GM23338 (cell line): ENCODE data around the gene PGM1. TPM values are rescaled to one million over a fixed set of nuclear protein-coding genes. Genes with fewer than 3 reads are reported as not detected.

Experiments
- ATAC-seq: fragments of 200-7000 bp; cut with Tn5 transposase; 3 replicates; pipeline ENCODE4 v1.9.1; 2020
- DNase-seq: peaks from one replicate; pipeline ENCODE4 v3.0.0-alpha.2; 2015; ENCODE audit warnings: low spot score
- H2AFZ ChIP-seq: fragments of 200-600 bp; sonication (generic); 2 replicates; pipeline ENCODE4 v1.8.0; 2016; ENCODE audit warnings: antibody characterized with exemption, mild to moderate bottlenecking, moderate library complexity
- H3F3A ChIP-seq: fragments of 200-600 bp; sonication (generic); replicated peaks from 2 replicates; pipeline ENCODE4 v1.8.0; 2017; ENCODE audit warnings: antibody characterized with exemption, mixed run types, low read depth
- H3K27ac ChIP-seq: fragments of 200-600 bp; sonication (generic); 2 replicates; pipeline ENCODE4 v1.6.1; 2016; ENCODE audit warnings: low read depth
- H3K27me3 ChIP-seq: fragments of 200-600 bp; sonication (generic); 2 replicates; pipeline ENCODE4 v1.8.0; 2016; ENCODE audit warnings: mild to moderate bottlenecking, mixed run types, moderate library complexity; ENCODE audit not compliant: insufficient read depth
- H3K36me3 ChIP-seq: fragments of 200-600 bp; sonication (generic); 2 replicates; pipeline ENCODE4 v1.8.0; 2016; ENCODE audit warnings: mild to moderate bottlenecking; ENCODE audit not compliant: insufficient read depth
- H3K4me1 ChIP-seq: fragments of 200-600 bp; sonication (generic); 2 replicates; pipeline ENCODE4 v1.8.0; 2016; ENCODE audit warnings: mild to moderate bottlenecking, moderate library complexity; ENCODE audit not compliant: insufficient read depth
- H3K4me2 ChIP-seq: fragments of 200-600 bp; sonication (generic); 2 replicates; pipeline ENCODE4 v1.7.1; 2017; ENCODE audit warnings: mixed run types
- H3K4me3 ChIP-seq: fragments of 200-600 bp; sonication (generic); 2 replicates; pipeline ENCODE4 v1.6.1; 2016; ENCODE audit warnings: mixed run types
- H3K79me2 ChIP-seq: fragments of 200-600 bp; sonication (generic); replicated peaks from 2 replicates; pipeline ENCODE4 v1.8.0; 2017; ENCODE audit warnings: mild to moderate bottlenecking; ENCODE audit not compliant: insufficient read depth
- H3K9me2 ChIP-seq: fragments of 200-600 bp; sonication (generic); 2 replicates; pipeline ENCODE4 v1.8.0; 2017; ENCODE audit not compliant: insufficient read depth
- H4K20me1 ChIP-seq: fragments of 200-600 bp; sonication (generic); replicated peaks from 2 replicates; pipeline ENCODE4 v1.8.0; 2017; ENCODE audit warnings: mild to moderate bottlenecking; ENCODE audit not compliant: insufficient read depth
- H3K27ac Mint-ChIP-seq: 2 replicates; pipeline ENCODE4 v1.8.0; 2020; ENCODE audit warnings: inconsistent platforms, mild to moderate bottlenecking, moderate library complexity, mixed read lengths
- H3K27me3 Mint-ChIP-seq: 3 replicates; pipeline ENCODE4 v1.8.0; 2022; ENCODE audit warnings: low read depth, mild to moderate bottlenecking, moderate library complexity, mixed read lengths, inconsistent platforms; ENCODE audit not compliant: insufficient read depth, poor library complexity
- H3K36me3 Mint-ChIP-seq: 3 replicates; pipeline ENCODE4 v1.8.0; 2021; ENCODE audit warnings: low read depth, mild to moderate bottlenecking, inconsistent platforms, moderate library complexity, mixed read lengths
- H3K4me1 Mint-ChIP-seq: 3 replicates; pipeline ENCODE4 v1.8.0; 2020; ENCODE audit warnings: mild to moderate bottlenecking, inconsistent platforms, mixed read lengths
- H3K4me3 Mint-ChIP-seq: 3 replicates; pipeline ENCODE4 v1.8.0; 2021; ENCODE audit warnings: moderate library complexity, mild to moderate bottlenecking, inconsistent platforms, mixed read lengths
- H3K9me3 Mint-ChIP-seq: 3 replicates; pipeline ENCODE4 v1.8.0; 2020; ENCODE audit warnings: moderate library complexity, mild to moderate bottlenecking, inconsistent platforms, mixed read lengths
- CREB1 ChIP-seq: fragments of 250-450 bp; sonication (Bioruptor Pico); IDR thresholded peaks from 2 replicates; pipeline ENCODE4 v1.5.0; 2020; ENCODE audit warnings: low read depth, mild to moderate bottlenecking, moderate library complexity
- CTCF ChIP-seq, 2 experiments: fragments of 200-600 bp in 1 of 2; sonication (generic) in 1 of 2; conservative IDR thresholded peaks; 2 replicates each; pipeline versions ENCODE4 v1.5.1 to v1.6.1; 2016 to 2017; ENCODE audit warnings: antibody characterized with exemption in 2 of 2, low read depth in 2 of 2, mild to moderate bottlenecking in 2 of 2, moderate library complexity in 1 of 2
- ETS1 ChIP-seq: IDR thresholded peaks from 2 replicates; pipeline ENCODE4 v1.6.1; 2016; ENCODE audit warnings: antibody characterized with exemption
- EZH2 ChIP-seq: fragments of 200-600 bp; sonication (generic); IDR thresholded peaks from one replicate; pipeline ENCODE4 v1.8.0; 2017; ENCODE audit warnings: antibody characterized with exemption, mild to moderate bottlenecking, low read depth; ENCODE audit not compliant: unreplicated experiment
- EZH2phosphoT487 ChIP-seq: fragments of 200-600 bp; sonication (generic); IDR thresholded peaks from one replicate; pipeline ENCODE4 v1.8.1; 2018; ENCODE audit warnings: antibody characterized with exemption; ENCODE audit not compliant: unreplicated experiment
- JUNB ChIP-seq: IDR thresholded peaks from one replicate; pipeline ENCODE4 v1.6.1; 2016; ENCODE audit warnings: antibody characterized with exemption; ENCODE audit not compliant: unreplicated experiment
- NANOG ChIP-seq: IDR thresholded peaks from 2 replicates; pipeline ENCODE4 v1.6.1; 2016; ENCODE audit warnings: antibody characterized with exemption, borderline replicate concordance
- POLR2AphosphoS5 ChIP-seq: IDR thresholded peaks from 2 replicates; pipeline ENCODE4 v1.6.1; 2016; ENCODE audit warnings: antibody characterized with exemption, low read depth
- REST ChIP-seq: IDR thresholded peaks from one replicate; pipeline ENCODE4 v1.6.1; 2018; ENCODE audit warnings: antibody characterized with exemption; ENCODE audit not compliant: unreplicated experiment
- STAT1 ChIP-seq: IDR thresholded peaks from one replicate; pipeline ENCODE4 v1.6.1; 2016; ENCODE audit warnings: antibody characterized with exemption; ENCODE audit not compliant: unreplicated experiment
- ZNF114 ChIP-seq: fragments of 250-450 bp; sonication (Bioruptor Pico); IDR thresholded peaks from 2 replicates; pipeline ENCODE4 v1.5.0; 2020; ENCODE audit warnings: mild to moderate bottlenecking, moderate library complexity
- ZNF331 ChIP-seq: fragments of 250-450 bp; sonication (Bioruptor Pico); IDR thresholded peaks from 2 replicates; pipeline ENCODE4 v1.5.0; 2020; ENCODE audit warnings: low read depth, mild to moderate bottlenecking, moderate library complexity
- ZNF462 ChIP-seq: fragments of 250-450 bp; sonication (Bioruptor Pico); IDR thresholded peaks from 2 replicates; pipeline ENCODE4 v1.5.0; 2020; ENCODE audit warnings: mild to moderate bottlenecking, moderate library complexity
- polyA plus RNA-seq: library from polyadenylated mRNA; unstranded; fragments of >200 nt; fragmentation: Nextera tagmentation; extraction: Ambion mirVana; gene quantifications from 2 replicates; pipeline ENCODE4 v1.2.1, GENCODE V29; 2016
- total RNA-seq: library from RNA; depleted of rRNA; stranded (reverse); fragments of >200 nt; shearing (Covaris generic); gene quantifications from 2 replicates; pipeline ENCODE4 v1.2.3, GENCODE V29; 2014

PGM1 gene
- total and polyA plus RNA-seq, 2 experiments from 2014 or later = 20.9 to 71.9 TPM

- ATAC-seq = no peak
- H2AFZ ChIP-seq = no peak overlapping the region
- DNase-seq = no peak
- no peak overlapping the region for H3K27ac ChIP-seq
- TF ChIP-seq EZH2phosphoT487 = no peak
- TF ChIP-seq POLR2AphosphoS5 = no peak
- no peak for TF ChIP-seq EZH2
- TF ChIP-seq CTCF (conservative IDR thresholded peaks at IDR 0.05; ENCODE audit: low read depth in 2 of 2) = no peak
- TF ChIP-seq JUNB = no peak
- TF ChIP-seq ETS1 = no peak
- no peak for TF ChIP-seq CREB1 (CRISPR knock-in tag)
- TF ChIP-seq ZNF462 = no peak
- TF ChIP-seq NANOG = no peak
- TF ChIP-seq REST = no peak
- TF ChIP-seq ZNF331 = no peak
- no peak for TF ChIP-seq ZNF114
- no peak for TF ChIP-seq STAT1
- no peaks in the 10 kb centered on the region for H3F3A ChIP-seq
- H3K9me3 Mint-ChIP-seq = no peaks in the 10 kb centered on the region
- H3K27me3 ChIP-seq = no peaks in the 10 kb centered on the region
- peaks cover 5% of the 10 kb centered on the region; the same call in 1 of the 2 replicates for H3K9me2 ChIP-seq
- no peak overlapping the region for H3K4me2 ChIP-seq
- no peak overlapping the region for H3K4me3 Mint-ChIP-seq
- no peaks in the 10 kb centered on the region for H3K79me2 ChIP-seq
- H4K20me1 ChIP-seq = no peaks in the 10 kb centered on the region
- no peak overlapping the region for H3K4me3 ChIP-seq
- no peaks in the 10 kb centered on the region for H3K4me1 ChIP-seq
- H3K27ac Mint-ChIP-seq = no peak overlapping the region
- H3K36me3 ChIP-seq = no peaks in the 10 kb centered on the region
- H3K27me3 Mint-ChIP-seq = no peaks in the 10 kb centered on the region
- H3K36me3 Mint-ChIP-seq = peaks cover 21% of the 10 kb centered on the region
- peaks cover 2% of the 10 kb centered on the region; the same call in 2 of the 3 replicates for H3K4me1 Mint-ChIP-seq
Measured at GRCh38 chr1:63653976-63654375, 60.8 kb downstream of the PGM1 start.
